Body of pancreas (tissue), 4 donors: Measurements from ENCODE around the gene GATAD2B.

Experiments
- CTCF ChIP-seq, 7 experiments: fragments of 450-650 bp in 4 of 7; fragments of 200-600 bp in 3 of 7; sonication (generic) in 3 of 7; IDR thresholded peaks; one replicate each; pipeline ENCODE4 v1.5.1; 2016 to 2019; ENCODE audit warnings: antibody characterized with exemption in 7 of 7
- POLR2A ChIP-seq, 3 donors: fragments of 450-650 bp; IDR thresholded peaks; one replicate each; pipeline ENCODE4 v1.6.1; 2016; ENCODE audit warnings: antibody characterized with exemption in 3 of 3, mild to moderate bottlenecking in 2 of 3

GRCh38 chr1:153774026-153774595 lies 148.7 kb downstream of the GATAD2B start:
- no peak for TF ChIP-seq POLR2A (IDR thresholded peaks at IDR 0.05)
- no peak for TF ChIP-seq CTCF (IDR thresholded peaks at IDR 0.05)
